OCI-M2 (cell line): ENCODE measurements around the gene COL24A1.

Source experiments
- DNase-seq: peaks from one replicate; lab custom pipeline; 2025; ENCODE audit not compliant: unreplicated experiment; lab: John Stamatoyannopoulos, UW

The COL24A1 gene

DNA sequence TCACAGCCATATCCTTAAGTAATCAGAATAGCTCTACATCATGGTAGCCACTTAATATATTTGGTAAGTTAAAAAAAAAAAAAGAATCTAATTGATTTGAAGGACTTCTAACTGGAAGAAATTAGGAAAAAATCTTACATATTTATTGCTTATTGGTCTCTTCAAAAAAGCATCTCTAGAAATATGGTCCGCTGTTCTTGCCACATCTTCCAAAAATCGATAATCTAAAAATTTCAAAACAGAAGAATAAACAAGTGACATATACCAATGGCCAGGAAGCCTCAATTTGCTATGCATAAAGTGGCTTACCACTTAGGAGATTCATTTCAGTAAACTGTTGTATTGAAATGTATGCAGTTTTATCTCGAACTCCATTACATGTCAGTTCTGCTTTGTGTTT is 450.6 kb downstream of the COL24A1 start:
- no peak for DNase-seq

DNA sequence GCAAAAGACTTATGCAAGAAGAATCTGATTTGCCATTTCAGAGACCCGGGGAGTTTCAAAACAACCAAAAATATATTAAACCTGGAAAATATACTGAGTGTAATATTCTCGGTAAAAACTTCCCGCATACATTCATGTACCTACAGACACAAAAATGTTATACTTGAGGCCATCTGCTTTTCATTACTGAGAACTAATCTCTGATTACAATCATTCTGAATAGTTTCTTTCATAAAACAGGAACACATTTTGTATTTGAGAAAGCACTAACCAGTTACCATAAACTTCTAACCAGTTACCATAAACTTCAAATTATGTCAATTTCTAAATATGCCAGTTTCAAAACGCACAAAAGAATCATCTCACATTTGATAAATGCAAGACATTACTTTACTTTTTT is 456.1 kb downstream of the COL24A1 start:
- DNase-seq: no peak

DNA sequence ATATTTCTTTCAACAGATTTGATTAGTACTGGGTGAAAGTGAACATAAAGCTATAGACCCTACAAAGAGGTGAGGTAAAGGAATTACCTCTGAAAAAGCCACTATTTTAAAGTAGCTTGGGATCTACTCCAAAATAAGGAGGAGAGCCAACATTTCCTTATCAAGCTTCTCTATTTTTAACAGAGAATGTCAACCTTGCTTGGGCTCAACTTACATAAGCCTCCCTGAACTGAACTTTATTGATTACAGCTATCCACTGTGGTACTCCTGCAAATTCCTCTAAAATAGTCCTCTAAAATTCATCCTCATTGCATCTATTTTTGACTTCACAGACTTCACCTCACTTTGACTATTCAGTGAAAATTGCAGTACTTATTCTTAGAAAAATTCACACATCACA is 458.7 kb downstream of the COL24A1 start:
- DNase-seq: no peak

DNA sequence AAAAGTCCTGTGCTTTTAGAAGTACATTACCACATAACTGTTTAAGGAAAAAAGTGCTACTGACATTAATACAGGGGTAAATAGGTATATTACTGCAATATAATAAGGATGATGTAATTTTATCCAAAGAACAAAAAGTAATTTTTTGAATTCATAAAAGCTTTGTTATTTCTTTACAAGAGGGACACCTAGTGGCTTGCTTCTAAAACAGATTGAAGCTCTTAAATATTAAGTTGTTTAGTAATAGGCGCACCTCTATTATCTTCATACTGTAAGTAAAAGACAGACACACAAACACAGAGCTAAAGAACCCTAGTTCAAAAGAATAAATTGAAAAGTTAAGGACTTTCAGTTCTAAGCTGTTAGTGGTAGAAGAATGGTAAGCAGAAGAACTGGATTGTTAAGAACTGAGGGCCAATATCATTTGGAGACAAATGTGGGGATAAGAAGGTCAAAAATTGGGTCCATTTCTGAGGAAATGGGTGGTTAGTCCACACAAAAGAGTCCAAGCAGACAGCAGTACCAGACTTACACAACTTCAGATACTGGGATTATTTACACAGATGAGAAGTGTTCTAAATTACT is 463.8 kb downstream of the COL24A1 start:
- no peak for DNase-seq

DNA sequence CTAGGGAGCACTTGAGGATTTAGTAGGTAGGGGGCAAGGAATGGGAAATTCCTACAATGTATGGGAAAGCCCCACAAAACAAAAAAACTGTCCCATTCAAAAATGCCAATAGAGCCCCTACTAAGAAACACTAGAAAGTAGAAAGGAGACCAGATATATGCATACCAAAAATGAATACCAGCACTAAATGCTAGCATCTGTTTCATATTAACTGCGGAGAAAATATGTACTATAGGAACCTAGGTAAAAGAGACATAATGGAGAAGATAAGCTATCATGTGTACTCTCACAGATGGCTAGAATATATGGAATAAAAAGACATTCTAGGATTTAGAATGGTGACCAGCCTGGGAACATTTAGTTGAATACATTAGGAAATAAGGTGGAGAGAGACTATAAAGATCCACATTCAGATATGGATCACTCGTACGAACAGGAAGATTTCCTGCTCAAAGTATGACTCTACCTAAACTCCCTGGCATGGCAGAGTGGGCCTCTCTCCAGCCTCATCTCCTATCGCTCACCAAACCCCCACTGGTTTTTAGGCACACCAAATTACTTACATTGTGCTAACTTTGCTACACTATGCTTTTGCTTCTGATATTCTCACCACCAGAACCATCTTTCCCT is 466.7 kb downstream of the COL24A1 start:
- DNase-seq: no peak

DNA sequence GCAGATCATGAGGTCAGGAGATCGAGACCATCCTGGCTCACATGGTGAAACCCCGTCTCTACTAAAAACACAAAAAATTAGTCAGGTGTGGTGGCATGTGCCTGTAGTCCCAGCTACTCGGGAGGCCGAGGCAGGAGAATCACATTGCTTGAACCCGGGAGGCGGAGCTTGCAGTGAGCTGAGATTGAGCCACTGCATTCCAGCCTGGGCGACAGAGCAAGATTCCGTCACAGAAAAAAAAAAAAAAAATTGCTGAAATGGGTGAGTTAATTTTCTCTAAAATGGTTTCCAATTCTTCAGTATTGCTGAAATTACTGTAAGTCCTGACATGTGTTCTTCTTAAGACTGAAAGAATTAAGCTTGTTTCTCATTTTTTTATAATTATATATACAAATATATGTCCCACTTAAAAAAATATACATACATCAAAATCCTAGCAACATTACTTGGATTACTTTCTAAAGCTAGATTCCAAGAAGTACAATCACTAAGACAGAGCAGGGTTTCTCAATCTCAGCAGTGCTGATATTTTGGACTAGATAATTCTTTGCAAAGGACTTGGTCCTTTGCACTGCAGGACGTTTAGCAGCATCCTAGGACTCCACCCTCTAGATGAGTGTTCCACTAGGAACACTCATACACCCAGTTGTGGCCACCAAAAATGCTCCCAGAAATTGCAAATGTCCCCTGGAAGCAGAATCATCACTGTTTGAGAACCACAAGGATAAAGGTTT is 473.1 kb downstream of the COL24A1 start:
- no peak for DNase-seq

DNA sequence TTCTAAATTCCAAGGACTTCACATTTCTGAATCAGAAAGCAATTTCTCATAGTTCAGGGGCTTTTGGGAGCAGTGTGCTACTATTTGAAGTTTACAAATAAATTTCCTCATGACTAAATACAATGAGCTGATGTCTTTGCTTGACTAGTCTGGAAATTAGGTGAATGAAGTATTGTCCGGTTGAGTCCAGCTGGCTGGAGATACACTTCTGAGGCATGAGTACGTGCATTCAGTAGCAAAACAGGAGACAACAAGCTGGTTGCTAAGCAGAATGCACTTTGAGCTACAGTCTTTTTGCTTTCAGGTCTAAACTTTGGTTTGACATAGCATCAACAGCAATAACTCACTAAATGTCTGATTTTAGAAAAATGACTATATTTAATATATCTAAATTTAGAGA is 475.5 kb downstream of the COL24A1 start:
- no peak for DNase-seq
